Muscle of back (tissue), 11 donors: ENCODE results near the gene FNBP1. TPM values are rescaled to one million over a fixed set of nuclear protein-coding genes. Genes with fewer than 3 reads are reported as not detected.
"Not testable (repeated sequence)": the region's sequence is repeated elsewhere in the genome, so short reads cannot be mapped to it uniquely, and the experiment has no call there.

Experiments
- DNase-seq, 3 donors: peaks; one replicate each; pipeline versions ENCODE4 v3.0.0 to v3.0.0-alpha.2; 2013
- polyA plus RNA-seq, 10 donors: library from polyadenylated mRNA; unstranded; fragments of 120-200 nt; gene quantifications; one replicate each; pipeline ENCODE4 v1.2.1, GENCODE V29; 2013; ENCODE audit not compliant: insufficient read length in 10 of 10

The FNBP1 gene
- polyA plus RNA-seq, 10 donors: 17.7 to 22.8 (median 21.2) TPM

GRCh38 chr9:129895376-129896268 is 147.4 kb downstream of the FNBP1 start:
- DNase-seq: no peak

GRCh38 chr9:129894120-129894823 is 148.7 kb downstream of the FNBP1 start:
- no peak for DNase-seq

GRCh38 chr9:129891569-129891968 is 151.4 kb downstream of the FNBP1 start:
- no peak for DNase-seq

GRCh38 chr9:129890718-129891299 is 152.2 kb downstream of the FNBP1 start:
- not testable (repeated sequence) for DNase-seq

- DNase-seq: no peak
These were observed 152.9 kb downstream of the FNBP1 start for GRCh38 chr9:129889941-129890717.

GRCh38 chr9:129889122-129889940 is 153.7 kb downstream of the FNBP1 start:
- no peak for DNase-seq

GRCh38 chr9:129888293-129889121 is 154.5 kb downstream of the FNBP1 start:
- DNase-seq: no peak

- peak in 1 of 3 donors; percentile 70 for DNase-seq
These were observed 155.4 kb downstream of the FNBP1 start for GRCh38 chr9:129887334-129888292.

- peak in 1 of 3 donors; percentile 57 for DNase-seq
These were observed 156.5 kb downstream of the FNBP1 start for GRCh38 chr9:129886226-129887174.

GRCh38 chr9:129885670-129886106 is 157.3 kb downstream of the FNBP1 start:
- DNase-seq: peak; percentile 83 to 92 (median 85)

GRCh38 chr9:129885018-129885669 is 157.8 kb downstream of the FNBP1 start:
- peak in 1 of 3 donors; percentile 53 for DNase-seq

GRCh38 chr9:129884220-129885017 is 158.6 kb downstream of the FNBP1 start:
- peak; percentile 63 to 84 (median 72) for DNase-seq

- DNase-seq: peak in 1 of 3 donors; percentile 52
These were observed 161.3 kb downstream of the FNBP1 start for GRCh38 chr9:129881547-129882324.

- peak; percentile 60 to 95 (median 88) for DNase-seq
These were observed 162.1 kb downstream of the FNBP1 start for GRCh38 chr9:129880654-129881546.
